HG02885 (cell line): ENCODE measurements around the gene TMEM106A.
"Not testable (repeated sequence)": the region's sequence is repeated elsewhere in the genome, so short reads cannot be mapped to it uniquely, and the experiment has no call there.

Experiments
- ATAC-seq: cut with Tn5 transposase; IDR thresholded peaks from one replicate; pipeline ENCODE4 v1.9.1; 2021; ENCODE audit warnings: mild to moderate bottlenecking; ENCODE audit not compliant: unreplicated experiment, poor library complexity

TMEM106A gene

GRCh38 chr17:43211480-43212402, at the start of gene TMEM106A:
Gene TMEM106A, plus strand, starts transcription at chr17:43211875. Its CDS starts 1,167 bp downstream, at chr17:43213042.
- peak; percentile 77 for ATAC-seq

GRCh38 chr17:43165971-43166370, 45.7 kb upstream of the TMEM106A start:
- ATAC-seq, result not testable (repeated sequence)

- ATAC-seq, result peak; percentile 30
These were observed 42.0 kb upstream of the TMEM106A start for GRCh38 chr17:43169561-43170139.

- peak; percentile 67 for ATAC-seq
These were observed 41.4 kb upstream of the TMEM106A start for GRCh38 chr17:43170140-43170765.

GRCh38 chr17:43170766-43171585, 40.7 kb upstream of the TMEM106A start, which contains the start of gene NBR1:
Gene NBR1, plus strand, starts transcription at chr17:43171214. Its CDS starts 4,586 bp downstream, at chr17:43175800.
- peak; percentile 79 for ATAC-seq

GRCh38 chr17:43171586-43172487, 39.8 kb upstream of the TMEM106A start:
- ATAC-seq, result no peak

GRCh38 chr17:43175213-43176118, 36.2 kb upstream of the TMEM106A start:
- no peak for ATAC-seq

GRCh38 chr17:43176119-43176570, 35.5 kb upstream of the TMEM106A start:
- ATAC-seq, result no peak

GRCh38 chr17:43183921-43184320, 27.8 kb upstream of the TMEM106A start:
- no peak for ATAC-seq

- not testable (repeated sequence) for ATAC-seq
These were observed 25.0 kb upstream of the TMEM106A start for GRCh38 chr17:43186656-43187055.

- no peak for ATAC-seq
These were observed 18.4 kb upstream of the TMEM106A start for GRCh38 chr17:43193251-43193650.

GRCh38 chr17:43199633-43200032, 12.0 kb upstream of the TMEM106A start:
- no peak for ATAC-seq

- ATAC-seq, result no peak
These were observed 11.5 kb upstream of the TMEM106A start for GRCh38 chr17:43200127-43200526.

- ATAC-seq, result not testable (repeated sequence)
These were observed 8.7 kb upstream of the TMEM106A start for GRCh38 chr17:43203013-43203412.

GRCh38 chr17:43210576-43210975, 1.1 kb upstream of the TMEM106A start:
- ATAC-seq, result no peak

GRCh38 chr17:43211123-43211479, 574 bp upstream of the TMEM106A start:
- no peak for ATAC-seq

GRCh38 chr17:43212641-43213490, 1.2 kb downstream of the TMEM106A start:
- ATAC-seq, result no peak
